ENCODE measurements around the gene IFNA7. TPM values are rescaled to one million over a fixed set of nuclear protein-coding genes. Genes with fewer than 3 reads are reported as not detected.
"Not testable (repeated sequence)": the region's sequence is repeated elsewhere in the genome, so short reads cannot be mapped to it uniquely, and the experiment has no call there.

Gene IFNA7
- total RNA-seq, 1 donor from 2014 or later = not detected

DNA sequence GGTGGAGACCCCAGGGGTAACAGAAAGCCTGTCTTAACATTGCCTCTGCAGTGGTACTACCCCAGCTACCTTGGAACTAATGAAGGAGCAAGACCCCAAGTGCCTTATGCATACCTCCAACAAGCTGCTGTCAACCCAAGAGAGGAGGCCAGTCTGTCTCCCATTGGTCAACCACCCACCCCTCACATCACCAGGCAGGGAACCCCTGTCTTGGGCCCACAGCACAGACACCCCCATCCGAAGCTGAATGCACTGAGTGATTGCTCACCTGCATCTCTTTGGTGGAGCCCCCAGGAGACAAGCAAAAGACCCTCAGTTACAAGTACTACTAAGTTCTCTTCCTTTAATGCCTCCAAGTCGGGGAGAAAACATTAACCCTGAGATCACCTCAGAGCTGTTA is 10.2 kb upstream of the IFNA7 start:
- not testable (repeated sequence) for H3K4me1 Mint-ChIP-seq (ENCODE audit: low read depth); H3K4me3 Mint-ChIP-seq (ENCODE audit: low read depth); DNase-seq (ENCODE audit: low spot score); H3K36me3 Mint-ChIP-seq (ENCODE audit: low read depth); H3K9me3 Mint-ChIP-seq; H3K27ac Mint-ChIP-seq
- H3K27me3 Mint-ChIP-seq (ENCODE audit: low read depth) = peaks cover 15% of the 10 kb centered on the region
- intact Hi-C loops (cut with micrococcal nuclease) = loop anchor here (10.0 kb wide), 1 partner anchor 103 kb away; no protein-coding TSS in a partner anchor

DNA sequence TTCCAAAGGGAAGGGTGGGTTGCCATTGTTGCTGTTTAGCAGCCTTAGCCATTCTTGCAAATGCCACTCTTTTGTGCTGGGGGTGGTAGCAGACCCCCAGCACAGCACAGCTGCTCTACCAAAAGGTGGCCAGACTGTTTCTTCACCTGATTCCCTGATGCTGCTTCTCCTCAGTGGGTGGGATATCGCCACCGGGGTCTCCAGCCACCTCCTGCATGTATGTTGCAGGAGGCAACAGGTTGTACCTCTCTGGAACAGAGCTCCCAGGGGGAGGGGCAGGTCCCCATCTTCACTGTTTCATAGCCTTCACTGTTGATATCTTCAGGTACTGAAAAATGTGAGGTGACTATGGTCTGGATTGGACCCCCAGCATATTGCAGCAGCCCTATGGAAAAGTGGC is 8.8 kb upstream of the IFNA7 start:
- H3K4me3 Mint-ChIP-seq (ENCODE audit: low read depth); H3K36me3 Mint-ChIP-seq (ENCODE audit: low read depth); H3K4me1 Mint-ChIP-seq (ENCODE audit: low read depth); DNase-seq (ENCODE audit: low spot score); H3K9me3 Mint-ChIP-seq; H3K27ac Mint-ChIP-seq: not testable (repeated sequence)
- intact Hi-C loops (cut with micrococcal nuclease) = loop anchor here (10.0 kb wide), 1 partner anchor 104 kb away; no protein-coding TSS in a partner anchor
- H3K27me3 Mint-ChIP-seq (ENCODE audit: low read depth) = peaks cover 14% of the 10 kb centered on the region

DNA sequence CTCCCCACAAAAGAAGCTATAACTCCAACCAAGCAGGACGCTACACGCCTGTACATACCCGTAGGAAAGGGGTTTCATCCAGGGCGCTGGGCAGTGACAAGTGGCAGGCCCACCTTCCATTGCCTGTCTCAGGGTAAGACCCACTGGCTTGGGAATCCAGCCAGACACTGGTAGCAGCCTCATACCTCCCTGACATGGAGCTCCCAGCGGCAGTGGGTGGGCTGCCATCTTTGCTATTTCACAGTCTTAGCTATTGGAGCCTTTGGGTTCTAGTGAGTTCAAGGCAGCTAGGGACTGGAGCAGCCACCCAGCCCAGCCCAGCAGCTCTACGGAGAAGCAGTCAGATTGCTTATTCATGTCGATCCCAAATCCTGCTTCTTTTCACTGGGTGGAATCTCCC is 8.3 kb upstream of the IFNA7 start:
- intact Hi-C loops (cut with micrococcal nuclease) = loop anchor here (10.0 kb wide), 1 partner anchor 104 kb away; no protein-coding TSS in a partner anchor
- H3K4me1 Mint-ChIP-seq (ENCODE audit: low read depth) = peaks cover 8% of the 10 kb centered on the region

DNA sequence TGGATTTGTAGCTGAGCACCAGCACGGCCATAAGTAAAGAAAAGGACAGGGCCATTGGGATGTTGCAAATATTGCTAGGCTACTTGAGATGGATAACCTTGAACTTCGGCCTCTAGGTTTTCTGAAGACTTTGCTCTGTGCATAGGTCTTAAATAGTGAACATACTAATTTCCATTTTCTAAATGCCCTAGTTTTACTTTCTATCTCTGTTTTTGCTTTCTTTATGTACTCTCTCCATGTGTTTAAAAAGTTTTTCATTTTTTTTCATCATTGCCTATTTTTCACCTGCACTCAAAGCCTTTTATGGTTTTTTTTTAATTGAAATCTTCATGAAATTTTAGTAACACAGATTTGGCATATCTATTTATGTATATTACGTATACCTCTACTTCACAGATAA is 5.0 kb upstream of the IFNA7 start, which contains the start of gene IFNA10:
Gene IFNA10, minus strand, starts transcription at position 101 of the 400 bp plus-strand sequence. Its CDS starts 46 bp downstream, at position 55.
- H3K4me3 Mint-ChIP-seq (ENCODE audit: low read depth); DNase-seq (ENCODE audit: low spot score); H3K4me1 Mint-ChIP-seq (ENCODE audit: low read depth); H3K36me3 Mint-ChIP-seq (ENCODE audit: low read depth); H3K27ac Mint-ChIP-seq; H3K9me3 Mint-ChIP-seq: not testable (repeated sequence)
- intact Hi-C loops (cut with micrococcal nuclease) = loop anchor here (10.0 kb wide), 1 partner anchor 558 kb away; no protein-coding TSS in a partner anchor
- peaks cover 24% of the 10 kb centered on the region for H3K27me3 Mint-ChIP-seq (ENCODE audit: low read depth)

More for the DNA sequence above, 8.3 kb upstream of the IFNA7 start:
- Mint-ChIP-seq H3K4me3 (ENCODE audit: low read depth) (no peak overlapping the region), H3K36me3 (ENCODE audit: low read depth) (no peaks in the 10 kb centered on the region), H3K27ac (no peak overlapping the region), H3K9me3 (no peaks in the 10 kb centered on the region), H3K27me3 (ENCODE audit: low read depth) (peaks cover 14% of the 10 kb centered on the region)
- no peak for DNase-seq (ENCODE audit: low spot score)

DNA sequence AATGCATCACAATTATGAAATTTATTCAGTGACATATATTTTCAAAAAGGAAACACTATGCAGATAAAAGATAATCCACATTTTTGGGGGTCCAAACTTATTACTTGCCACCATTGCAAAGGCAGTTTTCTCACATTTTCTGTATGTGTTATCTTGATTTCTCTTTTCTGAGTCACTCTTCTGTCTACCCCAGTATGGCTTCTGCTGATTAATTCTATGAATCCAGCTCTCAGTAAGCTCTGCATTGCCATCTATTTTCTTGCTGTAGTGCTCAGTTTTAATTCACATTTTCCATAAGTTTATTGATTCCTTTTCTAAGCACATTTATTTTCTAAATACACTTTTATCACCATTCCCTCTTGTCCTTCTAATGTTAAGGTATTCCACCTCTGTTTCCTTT is 3.2 kb upstream of the IFNA7 start:
- intact Hi-C loops (cut with micrococcal nuclease) = loop anchor here (10.0 kb wide), 1 partner anchor 560 kb away; no protein-coding TSS in a partner anchor
- peaks cover 6% of the 10 kb centered on the region for H3K4me1 Mint-ChIP-seq (ENCODE audit: low read depth)
- no peaks in the 10 kb centered on the region for H3K9me3 Mint-ChIP-seq
- peaks cover 35% of the 10 kb centered on the region for H3K27me3 Mint-ChIP-seq (ENCODE audit: low read depth)
- H3K4me3 Mint-ChIP-seq (ENCODE audit: low read depth) = no peak overlapping the region
- no peak for DNase-seq (ENCODE audit: low spot score)
- H3K27ac Mint-ChIP-seq = no peak overlapping the region
- H3K36me3 Mint-ChIP-seq (ENCODE audit: low read depth) = no peaks in the 10 kb centered on the region

DNA sequence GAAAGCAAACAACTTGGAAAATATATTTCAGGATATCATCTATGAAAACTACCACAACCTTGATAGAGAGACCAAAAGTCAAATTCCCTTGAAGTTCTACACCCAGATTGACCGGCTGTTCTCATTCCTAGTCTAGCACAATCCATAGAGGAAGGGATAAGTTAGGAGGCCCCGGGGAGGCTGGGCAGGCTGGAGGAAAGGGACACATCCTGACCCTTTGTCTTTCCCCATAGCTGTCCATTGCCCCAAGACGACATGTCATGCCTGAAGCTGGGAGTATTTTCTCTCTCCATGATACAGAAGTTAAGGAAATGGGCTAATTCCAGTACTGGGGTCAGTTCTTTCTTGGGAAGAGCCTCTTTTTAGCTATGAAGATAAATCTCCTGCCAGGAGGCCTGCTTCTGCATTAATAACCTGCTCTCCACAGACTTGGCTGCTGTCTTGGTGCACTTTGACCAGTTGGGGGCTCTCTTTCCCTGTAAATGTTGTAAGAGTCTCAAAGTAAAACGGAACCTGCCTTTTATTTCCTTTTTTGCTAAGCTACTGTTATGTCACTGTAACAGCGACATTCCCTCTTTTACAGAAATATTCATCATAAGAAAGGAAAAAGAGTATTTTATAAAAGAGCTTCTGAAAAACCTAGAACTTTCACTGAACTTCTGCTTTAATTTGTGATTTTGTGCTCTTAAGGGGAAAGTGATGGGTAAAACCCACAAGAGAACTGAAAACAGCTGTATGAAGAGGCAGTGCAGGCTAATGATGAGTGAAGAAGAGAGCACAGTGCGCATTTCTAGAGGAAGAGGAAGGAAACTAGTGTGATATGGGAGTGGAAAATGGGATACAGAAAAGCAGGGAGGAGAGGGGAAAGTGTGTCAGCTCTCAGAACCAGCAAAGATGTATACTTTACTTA is 6.9 kb downstream of the IFNA7 start:
- H3K36me3 Mint-ChIP-seq (ENCODE audit: low read depth); intact Hi-C loops (cut with micrococcal nuclease); H3K9me3 Mint-ChIP-seq; H3K4me1 Mint-ChIP-seq (ENCODE audit: low read depth); H3K27ac Mint-ChIP-seq: not testable (repeated sequence)
- peak overlapping the region; percentile 40 for H3K4me3 Mint-ChIP-seq (ENCODE audit: low read depth)
- DNase-seq (ENCODE audit: low spot score) = peak; percentile 22
- peaks cover 11% of the 10 kb centered on the region for H3K27me3 Mint-ChIP-seq (ENCODE audit: low read depth)

DNA sequence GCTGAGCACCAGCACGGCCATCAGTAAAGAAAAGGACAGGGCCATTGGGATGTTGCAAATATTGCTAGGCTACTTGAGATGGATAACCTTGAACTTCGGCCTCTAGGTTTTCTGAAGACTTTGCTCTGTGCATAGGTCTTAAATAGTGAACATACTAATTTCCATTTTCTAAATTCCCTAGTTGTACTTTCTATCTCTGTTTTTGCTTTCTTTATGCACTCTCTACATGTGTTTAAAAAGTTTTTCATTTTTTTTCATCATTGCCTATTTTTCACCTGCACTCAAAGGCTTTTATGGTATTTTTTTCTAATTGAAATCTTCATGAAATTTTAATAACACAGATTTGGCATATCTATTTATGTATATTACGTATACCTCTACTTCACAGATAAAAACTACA is 14.5 kb downstream of the IFNA7 start, which contains the start of gene IFNA4:
Gene IFNA4, minus strand, starts transcription at position 101 of the 400 bp plus-strand sequence. Its CDS starts 56 bp downstream, at position 45.
- H3K36me3 Mint-ChIP-seq (ENCODE audit: low read depth); H3K27ac Mint-ChIP-seq; H3K4me1 Mint-ChIP-seq (ENCODE audit: low read depth); DNase-seq (ENCODE audit: low spot score); H3K4me3 Mint-ChIP-seq (ENCODE audit: low read depth); intact Hi-C loops (cut with micrococcal nuclease); H3K9me3 Mint-ChIP-seq: not testable (repeated sequence)
- peaks cover 32% of the 10 kb centered on the region for H3K27me3 Mint-ChIP-seq (ENCODE audit: low read depth)

DNA sequence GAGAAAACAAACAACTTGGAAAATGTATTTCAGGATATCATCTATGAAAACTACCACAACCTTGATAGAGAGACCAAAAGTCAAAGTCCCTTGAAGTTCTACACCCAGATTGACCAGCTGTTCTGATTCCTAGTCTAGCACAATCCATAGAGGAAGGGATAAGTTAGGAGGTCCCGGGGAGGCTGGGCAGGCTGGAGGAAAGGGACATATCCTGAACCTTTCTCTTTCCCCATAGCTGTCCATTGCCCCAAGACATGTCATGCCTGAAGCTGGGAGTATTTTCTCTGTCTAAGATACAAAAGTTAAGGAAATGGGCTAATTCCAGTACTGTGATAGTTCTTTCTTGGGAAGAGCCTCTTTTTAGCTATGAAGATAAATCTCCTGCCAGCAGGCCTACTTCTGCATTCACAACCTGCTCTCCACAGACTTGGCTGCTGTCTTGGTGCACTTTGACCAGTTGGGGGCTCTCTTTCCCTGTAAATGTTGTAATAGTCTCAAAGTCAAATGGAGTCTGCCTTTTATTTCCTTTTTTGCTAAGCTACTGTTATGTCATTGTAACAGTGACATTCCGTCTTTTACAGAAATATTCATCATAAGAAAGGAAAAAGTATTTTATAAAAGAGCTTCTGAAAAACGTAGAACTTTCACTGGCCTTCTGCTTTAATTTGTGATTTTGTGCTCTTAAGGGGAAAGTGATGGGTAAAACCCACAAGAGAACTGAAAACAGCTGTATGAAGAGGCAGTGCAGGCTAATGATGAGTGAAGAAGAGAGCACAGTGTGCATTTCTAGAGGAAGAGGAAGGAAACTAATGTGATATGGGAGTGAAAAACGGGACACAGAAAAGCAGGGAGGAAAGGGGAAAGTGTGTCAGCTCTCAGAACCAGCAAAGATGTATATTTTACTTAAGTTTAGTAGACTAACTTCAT is 18.9 kb downstream of the IFNA7 start:
- H3K9me3 Mint-ChIP-seq; H3K36me3 Mint-ChIP-seq (ENCODE audit: low read depth); DNase-seq (ENCODE audit: low spot score); intact Hi-C loops (cut with micrococcal nuclease); H3K27ac Mint-ChIP-seq; H3K4me1 Mint-ChIP-seq (ENCODE audit: low read depth); H3K4me3 Mint-ChIP-seq (ENCODE audit: low read depth): not testable (repeated sequence)
- H3K27me3 Mint-ChIP-seq (ENCODE audit: low read depth) = peaks cover 22% of the 10 kb centered on the region

DNA sequence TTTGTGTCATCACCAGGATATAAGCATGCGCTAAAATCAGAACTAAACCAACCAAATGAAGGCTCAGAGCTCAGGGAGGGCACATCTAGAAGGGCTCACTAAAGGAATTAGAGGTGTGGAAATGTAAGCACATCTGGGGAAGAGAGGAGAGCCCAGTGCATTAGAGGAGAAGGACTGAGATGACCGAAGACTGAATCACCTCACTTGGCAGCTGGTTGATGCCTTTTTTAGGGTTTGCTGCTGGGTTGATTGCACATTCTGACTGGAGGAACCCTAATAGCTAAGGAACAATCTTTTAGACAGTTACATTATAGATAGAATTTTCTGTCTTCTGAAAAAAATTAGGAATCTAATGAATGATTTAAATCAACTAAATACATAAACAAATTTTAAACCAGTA is 27.3 kb downstream of the IFNA7 start:
- H3K27me3 Mint-ChIP-seq (ENCODE audit: low read depth) = peaks cover 46% of the 10 kb centered on the region
- H3K36me3 Mint-ChIP-seq (ENCODE audit: low read depth) = no peaks in the 10 kb centered on the region
- intact Hi-C loops (cut with micrococcal nuclease) = no loop called here
- no peaks in the 10 kb centered on the region for H3K9me3 Mint-ChIP-seq
- H3K27ac Mint-ChIP-seq = no peak overlapping the region
- H3K4me3 Mint-ChIP-seq (ENCODE audit: low read depth) = no peak overlapping the region
- no peak for DNase-seq (ENCODE audit: low spot score)
- H3K4me1 Mint-ChIP-seq (ENCODE audit: low read depth) = peaks cover 5% of the 10 kb centered on the region

DNA sequence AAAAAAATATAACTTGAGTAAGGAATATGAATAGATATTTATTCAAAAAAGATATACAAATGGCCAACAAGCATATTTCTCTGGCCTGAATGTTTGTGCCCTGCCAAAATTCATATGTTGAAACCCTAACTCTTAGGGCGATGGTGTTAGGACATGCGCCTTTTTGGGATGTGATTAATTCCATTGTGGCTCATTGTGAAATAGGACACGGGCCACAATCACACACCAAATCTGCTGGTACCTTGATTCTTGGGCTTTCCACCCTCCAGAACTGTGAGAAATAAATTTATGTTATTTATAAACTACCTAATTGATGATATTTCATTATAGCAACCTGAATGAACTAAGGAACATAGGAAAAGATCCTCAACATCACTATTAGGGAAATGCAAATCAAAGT is 29.8 kb downstream of the IFNA7 start:
- peaks cover 60% of the 10 kb centered on the region for H3K27me3 Mint-ChIP-seq (ENCODE audit: low read depth)
- H3K4me3 Mint-ChIP-seq (ENCODE audit: low read depth) = no peak overlapping the region
- intact Hi-C loops (cut with micrococcal nuclease) = no loop called here
- peaks cover 5% of the 10 kb centered on the region for H3K4me1 Mint-ChIP-seq (ENCODE audit: low read depth)
- DNase-seq (ENCODE audit: low spot score) = no peak
- H3K36me3 Mint-ChIP-seq (ENCODE audit: low read depth) = no peaks in the 10 kb centered on the region
- H3K27ac Mint-ChIP-seq = no peak overlapping the region
- H3K9me3 Mint-ChIP-seq = no peaks in the 10 kb centered on the region

DNA sequence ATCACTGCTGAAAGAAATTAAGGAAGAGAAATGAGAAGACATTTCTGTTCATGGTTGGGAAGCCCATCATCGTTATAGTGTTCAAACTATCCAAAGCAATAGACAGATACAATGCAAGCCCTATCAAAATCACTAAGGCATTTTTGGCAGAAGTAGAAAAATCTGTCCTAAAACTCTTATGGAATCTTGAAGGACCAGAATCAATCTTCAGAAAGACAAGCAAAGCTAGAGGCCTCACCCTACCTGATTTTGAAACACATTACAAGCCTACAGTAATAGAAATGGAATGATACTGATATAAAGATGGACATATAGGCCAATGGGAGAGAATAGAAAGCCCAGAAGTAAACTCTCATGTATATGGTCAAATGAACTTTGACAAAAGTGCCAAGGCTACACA is 30.7 kb downstream of the IFNA7 start:
- H3K4me1 Mint-ChIP-seq (ENCODE audit: low read depth) = peaks cover 5% of the 10 kb centered on the region
- no peaks in the 10 kb centered on the region for H3K9me3 Mint-ChIP-seq
- peaks cover 60% of the 10 kb centered on the region for H3K27me3 Mint-ChIP-seq (ENCODE audit: low read depth)
- no peak for DNase-seq (ENCODE audit: low spot score)
- no peak overlapping the region for H3K27ac Mint-ChIP-seq
- no peak overlapping the region for H3K4me3 Mint-ChIP-seq (ENCODE audit: low read depth)
- intact Hi-C loops (cut with micrococcal nuclease) = no loop called here
- H3K36me3 Mint-ChIP-seq (ENCODE audit: low read depth) = no peaks in the 10 kb centered on the region

DNA sequence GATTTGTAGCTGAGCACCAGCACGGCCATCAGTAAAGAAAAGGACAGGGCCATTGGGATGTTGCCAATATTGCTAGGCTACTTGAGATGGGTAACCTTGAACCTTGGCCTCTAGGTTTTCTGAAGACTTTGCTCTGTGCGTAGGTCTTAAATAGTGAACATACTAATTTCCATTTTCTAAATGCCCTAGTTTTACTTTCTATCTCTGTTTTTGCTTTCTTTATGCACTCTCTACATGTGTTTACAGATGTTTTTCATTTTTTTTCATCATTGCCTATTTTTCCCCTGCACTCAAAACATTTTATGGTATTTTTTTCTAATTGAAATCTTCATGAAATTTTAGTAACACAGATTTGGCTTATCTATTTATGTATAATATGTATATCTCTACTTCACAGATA is 35.4 kb downstream of the IFNA7 start, which contains the start of gene IFNA21:
Gene IFNA21, minus strand, starts transcription at position 101 of the 400 bp plus-strand sequence. Its CDS starts 48 bp downstream, at position 53.
- DNase-seq (ENCODE audit: low spot score); H3K4me3 Mint-ChIP-seq (ENCODE audit: low read depth); H3K4me1 Mint-ChIP-seq (ENCODE audit: low read depth); H3K36me3 Mint-ChIP-seq (ENCODE audit: low read depth); H3K9me3 Mint-ChIP-seq; H3K27ac Mint-ChIP-seq; intact Hi-C loops (cut with micrococcal nuclease): not testable (repeated sequence)
- H3K27me3 Mint-ChIP-seq (ENCODE audit: low read depth) = peaks cover 40% of the 10 kb centered on the region
